HFFc6 (cell line): ENCODE data around the gene KLHL22. TPM values are rescaled to one million over a fixed set of nuclear protein-coding genes. Genes with fewer than 3 reads are reported as not detected.

Source experiments
- DNase-seq: peaks from one replicate; pipeline ENCODE4 v3.0.0-alpha.2; 2018
- H3K27ac Mint-ChIP-seq: 2 replicates; pipeline ENCODE4 v1.8.0; 2020; ENCODE audit warnings: mild to moderate bottlenecking, mixed read lengths
- H3K27me3 Mint-ChIP-seq: 2 replicates; pipeline ENCODE4 v1.8.0; 2021; ENCODE audit warnings: mild to moderate bottlenecking, moderate library complexity, mixed read lengths; ENCODE audit not compliant: insufficient read depth
- H3K36me3 Mint-ChIP-seq: 2 replicates; pipeline ENCODE4 v1.8.0; 2021; ENCODE audit warnings: low read depth, mixed read lengths
- H3K4me1 Mint-ChIP-seq: 2 replicates; pipeline ENCODE4 v1.8.0; 2020; ENCODE audit warnings: low read depth, mixed read lengths
- H3K4me3 Mint-ChIP-seq: 2 replicates; pipeline ENCODE4 v1.8.0; 2020; ENCODE audit warnings: mild to moderate bottlenecking, moderate library complexity, mixed read lengths
- H3K9me3 Mint-ChIP-seq: 2 replicates; pipeline ENCODE4 v1.8.0; 2020; ENCODE audit warnings: mild to moderate bottlenecking, mixed read lengths
- total RNA-seq, 6 experiments: library from RNA; stranded (reverse); fragmentation: NEBNext Ultra II Directional; extraction: Animal tissue kit (Norgen Biotek cat#: 25700); gene quantifications; 2 replicates in 1 of 6; 3 replicates in 5 of 6; pipeline ENCODE4 v1.2.3, GENCODE V29; 2021
- TF ChIP-seq, protein P1 (sequence below): fragments of 200-600 bp; sonication (generic); IDR thresholded peaks from 2 replicates; pipeline ENCODE4 v1.5.0; 2021; ENCODE audit warnings: antibody characterized with exemption, mild to moderate bottlenecking

Gene KLHL22
- total RNA-seq, 6 experiments from 2014 or later: 19.2 to 25.5 (median 21.6) TPM

DNA sequence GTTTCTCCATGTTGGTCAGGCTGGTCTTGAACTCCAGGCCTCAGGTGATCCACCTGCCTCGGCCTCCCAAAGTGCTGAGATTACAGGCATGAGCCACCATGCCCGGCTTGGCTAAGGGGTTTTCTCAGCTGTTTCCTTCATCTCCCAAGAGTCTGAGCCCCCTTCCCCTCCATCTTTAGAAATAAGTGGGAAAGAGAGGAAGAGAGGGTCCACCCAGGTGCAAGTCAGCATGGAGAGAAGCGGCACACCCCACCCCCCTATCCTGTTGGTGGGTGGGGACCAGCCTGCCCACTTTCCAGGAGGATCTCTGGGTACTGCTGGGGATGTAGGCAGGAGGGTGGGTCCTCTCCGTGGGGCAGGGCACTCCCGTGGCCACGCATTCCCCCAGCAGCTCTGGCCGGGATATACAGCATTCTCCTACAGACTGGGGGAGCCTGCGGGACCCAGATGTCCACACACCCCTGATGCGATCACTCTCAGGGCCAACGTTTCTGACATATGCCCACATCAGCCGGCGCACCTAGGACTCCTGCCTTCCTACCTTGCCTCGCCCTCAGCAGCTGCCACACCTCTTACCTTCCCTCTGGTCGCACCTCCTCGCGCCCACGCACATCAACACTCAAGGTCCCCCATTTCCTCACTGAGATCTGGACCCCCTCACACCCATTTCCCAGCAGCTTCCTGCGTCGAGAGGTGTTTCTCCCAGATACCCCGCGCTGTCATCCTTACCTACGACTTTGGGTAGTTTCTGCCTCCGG, 66.9 kb downstream of the KLHL22 start:
- no peak overlapping the region for H3K4me3 Mint-ChIP-seq
- peaks cover 8% of the 10 kb centered on the region; the same call in 1 of the 2 replicates for H3K36me3 Mint-ChIP-seq
- no peak overlapping the region for H3K27ac Mint-ChIP-seq
- H3K9me3 Mint-ChIP-seq: no peaks in the 10 kb centered on the region
- TF ChIP-seq, protein P1, sequence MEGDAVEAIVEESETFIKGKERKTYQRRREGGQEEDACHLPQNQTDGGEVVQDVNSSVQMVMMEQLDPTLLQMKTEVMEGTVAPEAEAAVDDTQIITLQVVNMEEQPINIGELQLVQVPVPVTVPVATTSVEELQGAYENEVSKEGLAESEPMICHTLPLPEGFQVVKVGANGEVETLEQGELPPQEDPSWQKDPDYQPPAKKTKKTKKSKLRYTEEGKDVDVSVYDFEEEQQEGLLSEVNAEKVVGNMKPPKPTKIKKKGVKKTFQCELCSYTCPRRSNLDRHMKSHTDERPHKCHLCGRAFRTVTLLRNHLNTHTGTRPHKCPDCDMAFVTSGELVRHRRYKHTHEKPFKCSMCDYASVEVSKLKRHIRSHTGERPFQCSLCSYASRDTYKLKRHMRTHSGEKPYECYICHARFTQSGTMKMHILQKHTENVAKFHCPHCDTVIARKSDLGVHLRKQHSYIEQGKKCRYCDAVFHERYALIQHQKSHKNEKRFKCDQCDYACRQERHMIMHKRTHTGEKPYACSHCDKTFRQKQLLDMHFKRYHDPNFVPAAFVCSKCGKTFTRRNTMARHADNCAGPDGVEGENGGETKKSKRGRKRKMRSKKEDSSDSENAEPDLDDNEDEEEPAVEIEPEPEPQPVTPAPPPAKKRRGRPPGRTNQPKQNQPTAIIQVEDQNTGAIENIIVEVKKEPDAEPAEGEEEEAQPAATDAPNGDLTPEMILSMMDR: no peak
- peaks cover 9% of the 10 kb centered on the region for H3K27me3 Mint-ChIP-seq
- H3K4me1 Mint-ChIP-seq: peaks cover 2% of the 10 kb centered on the region
- DNase-seq: no peak

DNA sequence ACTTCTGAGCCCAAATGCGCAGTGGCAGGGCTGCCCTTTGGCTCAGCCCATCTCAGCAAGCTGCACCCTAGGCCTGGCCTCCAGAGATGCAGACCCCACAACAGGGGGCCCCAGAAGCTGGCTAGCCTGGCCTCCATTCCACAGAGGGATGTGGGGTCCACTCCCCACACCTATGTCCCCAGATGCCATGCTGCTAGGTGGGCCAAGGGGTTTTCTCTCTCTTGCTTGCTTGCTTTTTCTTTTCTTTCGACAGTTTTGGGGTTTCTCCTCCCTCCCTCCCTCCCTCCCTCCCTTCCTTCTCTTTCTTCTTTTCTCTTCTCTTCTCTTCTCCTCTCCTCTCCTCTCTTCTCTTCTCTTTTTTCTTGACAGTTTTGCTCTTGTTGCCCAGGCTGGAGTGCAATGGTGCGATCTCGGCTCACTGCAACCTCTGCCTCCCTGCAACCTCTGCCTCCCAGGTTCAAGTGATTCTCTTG, 67.6 kb downstream of the KLHL22 start:
- Mint-ChIP-seq H3K27me3 (peaks cover 8% of the 10 kb centered on the region), H3K4me3 (no peak overlapping the region), H3K27ac (no peak overlapping the region; the same call in 1 of the 2 replicates), H3K36me3 (peaks cover 8% of the 10 kb centered on the region; the same call in 1 of the 2 replicates), H3K4me1 (peaks cover 8% of the 10 kb centered on the region; the same call in 1 of the 2 replicates), H3K9me3 (no peaks in the 10 kb centered on the region)
- TF ChIP-seq, protein P1: no peak
- no peak for DNase-seq

DNA sequence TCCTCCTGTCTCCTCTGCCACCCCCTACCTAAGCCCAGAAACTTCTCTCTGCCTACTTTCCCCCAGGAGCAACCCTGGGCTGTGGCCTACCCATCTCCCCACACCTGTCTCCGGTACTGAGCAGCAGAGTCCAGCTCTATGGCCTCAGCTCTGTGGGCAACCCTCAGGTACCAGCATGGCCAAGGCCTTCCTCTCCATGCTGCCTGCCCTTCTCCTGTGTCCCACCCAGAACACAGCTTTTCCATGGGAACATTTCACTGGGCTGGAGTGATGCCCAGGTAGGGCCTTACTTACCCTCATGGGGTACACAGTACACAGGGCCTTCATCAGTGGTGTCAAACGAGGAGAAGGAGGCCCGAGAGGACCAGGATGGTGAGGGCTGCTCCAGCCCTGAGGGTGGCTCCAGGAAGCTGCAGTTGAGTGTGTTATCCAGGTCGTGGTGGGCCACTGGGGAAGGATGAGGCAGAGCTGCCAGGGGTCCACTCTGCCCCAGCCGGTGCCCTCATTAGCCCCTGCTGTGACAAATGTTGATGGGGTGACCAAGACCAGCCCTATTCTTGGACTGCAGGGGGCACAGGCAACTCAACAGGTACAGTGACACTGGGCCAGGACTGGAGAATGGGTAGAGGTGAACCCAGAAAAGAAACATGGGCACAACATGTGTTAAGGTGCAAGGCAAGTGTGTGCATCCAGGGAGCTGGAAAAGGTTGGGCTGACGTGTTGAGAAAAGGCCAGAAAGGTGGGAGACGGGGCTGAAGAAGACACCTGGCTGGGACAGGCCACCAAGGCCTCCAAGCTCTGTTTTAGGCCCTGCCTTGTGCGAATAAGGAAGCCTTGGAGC, 68.3 kb downstream of the KLHL22 start:
- H3K36me3 Mint-ChIP-seq: peaks cover 8% of the 10 kb centered on the region; the same call in 1 of the 2 replicates
- peaks cover 8% of the 10 kb centered on the region; the same call in 1 of the 2 replicates for H3K4me1 Mint-ChIP-seq
- no peaks in the 10 kb centered on the region for H3K9me3 Mint-ChIP-seq
- H3K4me3 Mint-ChIP-seq: no peak overlapping the region
- peak overlapping the region; percentile 30; the same call in 1 of the 2 replicates for H3K27ac Mint-ChIP-seq
- TF ChIP-seq, protein P1: no peak
- no peak for DNase-seq
- H3K27me3 Mint-ChIP-seq: peaks cover 6% of the 10 kb centered on the region

DNA sequence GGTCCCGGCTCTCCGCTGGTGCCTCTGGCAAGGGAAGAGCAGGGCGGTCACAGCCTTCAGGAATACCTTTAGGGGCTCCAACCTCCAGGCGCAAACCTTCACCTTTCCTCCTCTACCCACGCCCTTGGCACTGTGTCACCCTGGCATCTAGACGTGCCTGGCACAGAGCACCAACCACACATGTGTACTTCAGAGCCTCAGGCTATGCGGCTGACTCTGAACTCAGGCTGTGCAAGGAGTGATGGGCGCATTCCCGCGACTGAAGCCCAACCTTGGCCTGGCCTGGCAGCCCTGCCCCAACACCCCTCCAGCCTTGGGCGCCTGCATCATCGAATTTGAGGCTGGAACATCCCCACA, 69.4 kb downstream of the KLHL22 start:
- DNase-seq: no peak
- H3K36me3 Mint-ChIP-seq: peaks cover 8% of the 10 kb centered on the region; the same call in 1 of the 2 replicates
- H3K27ac Mint-ChIP-seq: no peak overlapping the region
- H3K4me3 Mint-ChIP-seq: no peak overlapping the region
- no peaks in the 10 kb centered on the region for H3K9me3 Mint-ChIP-seq
- peaks cover 8% of the 10 kb centered on the region; the same call in 1 of the 2 replicates for H3K4me1 Mint-ChIP-seq
- peaks cover 3% of the 10 kb centered on the region for H3K27me3 Mint-ChIP-seq
- TF ChIP-seq, protein P1: no peak

DNA sequence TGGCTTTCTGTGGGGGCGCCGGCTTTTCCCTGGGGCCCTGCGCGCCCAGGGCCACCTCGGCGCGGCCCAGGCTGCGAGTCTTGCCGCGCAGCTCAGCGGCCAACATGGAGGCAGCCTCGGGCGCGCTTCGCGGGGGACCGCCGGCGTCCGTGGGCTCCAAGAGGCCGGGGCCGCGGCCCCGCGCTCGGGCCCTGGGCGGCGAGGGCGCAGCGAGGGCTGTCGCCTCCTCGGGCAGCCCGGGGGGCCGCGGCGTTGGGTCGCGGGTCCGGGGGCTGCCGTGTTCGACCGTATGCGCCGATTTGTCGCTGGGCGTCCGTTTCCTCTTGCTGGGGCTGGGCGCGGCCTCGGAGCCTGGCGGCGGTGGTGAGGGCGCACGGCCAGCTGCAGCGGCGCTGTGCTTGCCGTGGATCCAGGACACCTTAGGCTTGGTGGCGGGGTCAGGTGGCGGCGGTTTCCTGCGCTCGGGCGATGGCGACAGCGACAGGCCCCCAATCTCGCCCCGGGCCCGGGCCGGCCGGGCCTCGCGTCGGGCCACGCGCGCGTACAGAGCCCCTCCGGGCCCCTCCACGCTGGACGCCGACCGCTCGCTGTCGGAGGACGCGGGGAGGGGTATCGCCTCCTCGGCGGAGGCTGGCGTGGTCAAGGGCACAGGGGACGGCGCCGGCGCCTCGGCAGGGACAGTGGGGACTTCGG, 69.9 kb downstream of the KLHL22 start:
- Mint-ChIP-seq H3K27ac (no peak overlapping the region), H3K9me3 (no peaks in the 10 kb centered on the region), H3K27me3 (peaks cover 3% of the 10 kb centered on the region), H3K4me3 (no peak overlapping the region), H3K36me3 (peaks cover 8% of the 10 kb centered on the region; the same call in 1 of the 2 replicates), H3K4me1 (peaks cover 8% of the 10 kb centered on the region; the same call in 1 of the 2 replicates)
- no peak for DNase-seq
- TF ChIP-seq, protein P1: no peak
